ENCODE measurements around the gene POPDC2. TPM values are rescaled to one million over a fixed set of nuclear protein-coding genes. Genes with fewer than 3 reads are reported as not detected.

Gene POPDC2
- total and polyA plus RNA-seq, 8 donors, result 1.4 to 10.7 (median 8.7) TPM

- H3K4me3 ChIP-seq, result no peak overlapping the region
- peak overlapping the region in 2 of 5 donors; percentile 33 to 59 for H3K27ac ChIP-seq
- peaks cover 0 to 35% (median 23%) of the 10 kb centered on the region in 4 donors for H3K36me3 ChIP-seq
- peaks cover 0 to 42% (median 18%) of the 10 kb centered on the region in 4 donors for H3K4me1 ChIP-seq
- intact Hi-C loops (cut with DNase I; ENCODE audit: low total_unique reads), result no loop called here
- 60 to 75% (median 70%) methylated on average over 4 of the region's 4 CpGs for WGBS, 5 donors
- H3K27me3 ChIP-seq, result no peaks in the 10 kb centered on the region
- DNase-seq, result peak in 1 of 2 donors; percentile 44
- H3K9me3 ChIP-seq, result no peaks in the 10 kb centered on the region
- no peak for TF ChIP-seq EP300 (IDR thresholded peaks at IDR 0.05)
- TF ChIP-seq POLR2A (IDR thresholded peaks at IDR 0.05), result no peak
- TF ChIP-seq POLR2AphosphoS5 (IDR thresholded peaks at IDR 0.05), result no peak
- no peak for TF ChIP-seq CTCF (IDR thresholded peaks at IDR 0.05)
Observed at GRCh38 chr3:119664850-119665379, 4.5 kb upstream of the POPDC2 start.

GRCh38 chr3:119664370-119664769 lies 4.0 kb upstream of the POPDC2 start:
- Histone ChIP-seq H3K27me3 (no peaks in the 10 kb centered on the region), H3K4me1 (peaks cover 0 to 40% (median 18%) of the 10 kb centered on the region in 4 donors), H3K9me3 (no peaks in the 10 kb centered on the region), H3K4me3 (no peak overlapping the region), H3K27ac (peak overlapping the region in 2 of 5 donors; percentile 33 to 59), H3K36me3 (peaks cover 0 to 30% (median 17%) of the 10 kb centered on the region in 4 donors)
- 73 to 81% (median 76%) methylated on average over 4 of the region's 4 CpGs for WGBS, 5 donors
- DNase-seq, result no peak
- intact Hi-C loops (cut with DNase I; ENCODE audit: low total_unique reads), result no loop called here
- no peak for TF ChIP-seq EP300 (IDR thresholded peaks at IDR 0.05)
- peak in 1 of 3 donors; percentile 27 for TF ChIP-seq POLR2AphosphoS5 (IDR thresholded peaks at IDR 0.05)

- H3K27me3 ChIP-seq, result no peaks in the 10 kb centered on the region
- H3K4me3 ChIP-seq, result no peak overlapping the region
- 77 to 96% (median 89%) methylated on average over 2 of the region's 2 CpGs for WGBS, 5 donors
- H3K27ac ChIP-seq, result peak overlapping the region in 2 of 5 donors; percentile 33 to 59
- intact Hi-C loops (cut with DNase I; ENCODE audit: low total_unique reads), result no loop called here
- peaks cover 0 to 25% (median 13%) of the 10 kb centered on the region in 4 donors for H3K36me3 ChIP-seq
- TF ChIP-seq EP300 (IDR thresholded peaks at IDR 0.05) (no peak), CTCF (IDR thresholded peaks at IDR 0.05) (no peak), POLR2AphosphoS5 (IDR thresholded peaks at IDR 0.05) (no peak), POLR2A (IDR thresholded peaks at IDR 0.05) (no peak)
- H3K4me1 ChIP-seq, result peaks cover 0 to 40% (median 18%) of the 10 kb centered on the region in 4 donors
- no peaks in the 10 kb centered on the region for H3K9me3 ChIP-seq
- no peak for DNase-seq
Observed at GRCh38 chr3:119663885-119664284, 3.5 kb upstream of the POPDC2 start.

- Histone ChIP-seq H3K9me3 (no peaks in the 10 kb centered on the region), H3K27ac (peak overlapping the region in 3 of 5 donors; percentile 5 to 33 (median 26)), H3K4me1 (peaks cover 0 to 40% (median 18%) of the 10 kb centered on the region in 4 donors), H3K4me3 (no peak overlapping the region), H3K27me3 (no peaks in the 10 kb centered on the region), H3K36me3 (peaks cover 0 to 14% (median 2%) of the 10 kb centered on the region in 4 donors)
- no peak for TF ChIP-seq EP300 (IDR thresholded peaks at IDR 0.05)
- no peak for TF ChIP-seq POLR2AphosphoS5 (IDR thresholded peaks at IDR 0.05)
- no peak for TF ChIP-seq POLR2A (IDR thresholded peaks at IDR 0.05)
- TF ChIP-seq CTCF (IDR thresholded peaks at IDR 0.05), result no peak
- peak in 1 of 2 donors; percentile 61 for DNase-seq
- WGBS, 5 donors, result 62 to 78% (median 70%) methylated on average over 1 of the region's 1 CpG
- intact Hi-C loops (cut with DNase I; ENCODE audit: low total_unique reads), result no loop called here
Observed at GRCh38 chr3:119662604-119663373, 2.4 kb upstream of the POPDC2 start.

All from stomach (tissue), 9 donors.